Measurements from ENCODE around the gene TTC23L.
"Not testable (repeated sequence)": the region's sequence is repeated elsewhere in the genome, so short reads cannot be mapped to it uniquely, and the experiment has no call there.

Gene TTC23L

DNA sequence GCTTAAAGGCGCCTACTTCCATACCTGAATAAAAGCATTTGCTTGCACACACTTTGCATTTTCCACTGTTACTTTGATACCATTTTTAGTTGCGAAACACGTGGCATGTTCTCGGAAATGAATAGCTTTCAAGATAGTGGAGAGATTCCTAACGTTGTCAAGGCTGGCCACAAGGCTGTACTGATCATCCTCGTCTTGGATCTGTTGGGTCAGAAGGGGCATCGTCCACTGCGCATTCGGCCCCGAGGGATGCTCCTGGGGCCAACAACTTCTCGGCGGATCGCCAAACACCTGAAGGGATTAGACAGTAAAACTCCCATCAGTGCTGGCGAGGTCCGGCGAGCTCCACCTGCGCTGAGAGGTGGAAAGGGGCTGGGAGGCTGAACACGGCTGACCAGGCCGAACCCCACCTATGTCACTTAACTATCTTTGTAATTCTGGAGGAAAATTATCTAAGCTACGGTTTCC is 75.7 kb downstream of the TTC23L start:
- peaks cover 20% of the 10 kb centered on the region for H3K36me3 Mint-ChIP-seq

DNA sequence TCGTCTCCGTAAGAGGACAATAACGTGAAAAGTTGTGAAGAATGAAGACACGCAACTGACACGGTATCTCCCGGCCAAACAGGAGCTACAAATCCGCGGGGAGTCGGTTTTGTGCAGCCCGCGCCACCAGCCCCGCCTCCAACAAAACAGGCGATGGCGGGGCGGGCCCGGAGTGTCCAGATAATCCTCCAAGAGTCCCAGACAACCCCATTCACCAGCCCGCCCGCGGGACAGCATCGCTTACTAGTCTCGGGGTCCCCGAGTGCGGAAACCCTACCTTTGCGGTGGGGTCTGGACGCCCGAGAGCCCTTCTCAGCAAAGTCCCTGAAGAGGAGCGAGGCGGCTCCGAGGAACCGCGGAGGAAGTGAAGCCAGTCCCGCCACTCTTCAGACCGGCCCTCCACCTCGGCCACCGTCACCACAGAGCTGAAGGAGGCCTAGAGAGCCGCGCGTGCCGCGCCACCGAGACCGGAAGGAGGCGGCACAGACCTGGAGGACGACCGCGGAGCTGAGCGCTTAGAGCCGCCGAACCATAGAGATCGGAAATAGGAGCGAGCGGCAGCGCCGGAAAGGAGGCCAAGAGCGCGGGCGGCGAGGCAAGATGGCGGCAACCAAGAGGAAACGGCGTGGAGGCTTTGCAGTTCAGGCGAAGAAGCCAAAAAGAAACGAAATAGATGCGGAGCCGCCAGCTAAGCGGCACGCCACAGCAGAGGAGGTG is 76.3 kb downstream of the TTC23L start, which contains the start of the genes BRIX1 and RAD1:
Gene BRIX1 (plus strand): TSS at position 573 of the 717 bp plus-strand sequence. CDS start 28 bp downstream, at position 601.
Gene RAD1 (minus strand): TSS at position 366 of the 717 bp plus-strand sequence. CDS start 612 bp downstream, outside the sequence.
- H3K9me3 Mint-ChIP-seq (ENCODE audit: low read depth), result no peaks in the 10 kb centered on the region
- H3K27ac Mint-ChIP-seq, result peak within 1 kb of the TSS; percentile 23
- peaks cover 19% of the 10 kb centered on the region for H3K36me3 Mint-ChIP-seq

More for the DNA sequence above, 75.7 kb downstream of the TTC23L start:
- Mint-ChIP-seq H3K27me3 (no peaks in the 10 kb centered on the region), H3K4me1 (ENCODE audit: low read depth) (peaks cover 33% of the 10 kb centered on the region), H3K9me3 (ENCODE audit: low read depth) (no peaks in the 10 kb centered on the region), H3K27ac (no peak overlapping the region), H3K4me3 (no peak overlapping the region)

DNA sequence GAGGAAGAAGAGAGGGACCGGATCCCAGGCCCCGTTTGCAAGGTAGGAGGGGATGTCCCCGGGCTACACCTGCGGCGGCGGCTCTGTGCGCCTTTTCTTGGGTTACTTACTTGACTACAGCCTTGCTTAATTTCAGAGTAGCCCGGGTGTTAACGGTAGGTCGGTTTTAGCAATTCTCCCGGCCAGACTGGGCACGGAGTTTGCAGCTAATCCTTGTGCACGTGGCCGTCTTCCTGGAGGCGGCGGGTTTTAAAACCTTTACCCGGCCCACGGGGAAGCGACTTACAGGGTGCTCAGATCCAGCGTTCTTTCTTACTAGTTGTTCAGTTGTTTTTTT is 76.9 kb downstream of the TTC23L start:
- no peaks in the 10 kb centered on the region for H3K27me3 Mint-ChIP-seq
- H3K36me3 Mint-ChIP-seq, result peaks cover 19% of the 10 kb centered on the region
- H3K9me3 Mint-ChIP-seq (ENCODE audit: low read depth), result no peaks in the 10 kb centered on the region
- H3K4me1 Mint-ChIP-seq (ENCODE audit: low read depth), result peaks cover 34% of the 10 kb centered on the region
- no peak overlapping the region for H3K27ac Mint-ChIP-seq
- no peak overlapping the region for H3K4me3 Mint-ChIP-seq

More for the DNA sequence above, 76.3 kb downstream of the TTC23L start, which contains the start of the genes BRIX1 and RAD1:
- H3K4me1 Mint-ChIP-seq (ENCODE audit: low read depth), result peaks cover 34% of the 10 kb centered on the region
- no peak within 1 kb of the TSS for H3K4me3 Mint-ChIP-seq
- no peaks in the 10 kb centered on the region for H3K27me3 Mint-ChIP-seq

DNA sequence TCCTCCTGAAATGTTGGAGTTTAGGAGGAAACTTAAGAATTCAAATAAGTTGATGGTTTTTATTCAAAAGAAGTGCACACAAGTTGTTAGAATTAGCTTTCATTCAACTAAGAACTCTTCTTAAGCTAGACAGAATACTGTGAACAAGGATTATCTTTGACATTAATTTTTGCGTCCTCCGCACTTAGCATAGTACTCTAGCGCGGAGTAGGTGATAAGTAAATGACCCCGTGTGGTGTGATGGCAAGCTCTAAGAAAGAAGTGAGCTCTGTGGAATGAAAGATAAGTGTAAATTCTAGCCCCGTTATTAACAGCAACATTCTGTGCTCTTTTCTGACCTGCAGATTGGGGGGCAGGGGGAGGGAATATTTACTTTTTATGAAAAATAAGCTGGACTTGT is 77.6 kb downstream of the TTC23L start:
- Mint-ChIP-seq H3K9me3 (ENCODE audit: low read depth) (no peaks in the 10 kb centered on the region), H3K4me1 (ENCODE audit: low read depth) (peaks cover 36% of the 10 kb centered on the region), H3K27me3 (no peaks in the 10 kb centered on the region), H3K27ac (no peak overlapping the region), H3K36me3 (peaks cover 17% of the 10 kb centered on the region), H3K4me3 (no peak overlapping the region)

DNA sequence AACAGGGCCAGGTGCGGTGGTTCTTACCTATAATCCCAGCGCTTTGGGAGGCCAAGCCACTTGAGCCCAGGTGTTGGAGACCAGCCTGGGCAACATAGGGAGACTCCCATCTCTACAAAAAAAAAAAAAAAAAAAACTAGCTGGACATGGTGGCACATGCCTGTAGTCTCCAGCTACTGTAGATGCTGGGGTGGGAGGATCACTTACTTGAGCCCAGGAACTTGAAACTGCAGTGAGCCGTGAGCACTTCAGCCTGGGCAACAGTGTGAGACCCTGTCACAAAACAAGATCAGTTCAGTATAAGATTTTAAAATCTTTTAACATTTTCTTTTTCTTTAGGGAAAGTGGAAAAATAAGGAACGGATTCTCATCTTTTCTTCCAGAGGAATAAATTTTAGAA is 79.1 kb downstream of the TTC23L start:
- no peaks in the 10 kb centered on the region for H3K9me3 Mint-ChIP-seq (ENCODE audit: low read depth)
- no peaks in the 10 kb centered on the region for H3K27me3 Mint-ChIP-seq
- no peak overlapping the region for H3K4me3 Mint-ChIP-seq
- no peak overlapping the region for H3K27ac Mint-ChIP-seq
- peaks cover 12% of the 10 kb centered on the region for H3K36me3 Mint-ChIP-seq
- H3K4me1 Mint-ChIP-seq (ENCODE audit: low read depth), result peaks cover 39% of the 10 kb centered on the region

DNA sequence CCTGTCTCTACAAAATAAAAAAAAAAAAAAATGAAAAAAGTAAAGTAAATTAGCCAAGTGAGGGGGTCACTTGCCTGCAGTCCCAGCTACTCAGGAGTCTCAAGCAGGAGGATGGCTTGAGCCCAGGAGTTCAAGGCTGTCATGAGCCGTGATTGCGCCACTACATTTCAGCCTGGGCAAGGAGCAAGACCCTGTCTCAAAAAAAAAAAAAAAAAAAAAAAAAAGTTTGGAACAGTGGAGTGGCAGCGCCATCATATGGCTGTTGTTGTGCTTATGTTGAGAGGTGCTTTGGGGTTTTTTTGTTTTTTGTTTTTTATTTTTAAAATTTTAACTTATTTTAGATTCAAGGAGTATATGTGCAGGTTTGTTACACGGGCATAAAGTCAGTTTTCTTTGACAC is 80.1 kb downstream of the TTC23L start:
- Mint-ChIP-seq H3K27me3 (no peaks in the 10 kb centered on the region), H3K36me3 (peaks cover 18% of the 10 kb centered on the region), H3K27ac (no peak overlapping the region), H3K4me1 (ENCODE audit: low read depth) (peaks cover 40% of the 10 kb centered on the region), H3K9me3 (ENCODE audit: low read depth) (no peaks in the 10 kb centered on the region), H3K4me3 (no peak overlapping the region)

DNA sequence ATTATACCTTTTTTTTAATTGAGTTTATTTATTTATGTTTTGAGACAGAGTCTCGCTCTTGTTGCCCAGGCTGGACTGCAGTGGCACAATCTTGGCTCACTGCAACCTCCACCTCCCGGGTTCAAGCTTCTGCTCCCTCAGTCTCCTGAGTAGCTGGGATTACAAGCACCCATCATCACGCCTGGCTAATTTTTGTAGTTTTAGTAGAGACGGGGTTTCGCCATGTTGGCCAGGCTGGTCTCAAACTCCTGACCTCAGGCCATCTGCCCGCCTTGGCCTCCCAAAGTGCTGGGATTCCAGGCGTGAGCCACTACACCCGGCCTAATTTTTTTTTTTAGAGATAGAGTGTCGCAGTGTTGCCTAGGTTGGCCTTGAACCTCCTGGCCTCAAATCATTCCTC is 84.3 kb downstream of the TTC23L start:
- Mint-ChIP-seq H3K4me3 (peak overlapping the region; percentile 62), H3K36me3 (peaks cover 15% of the 10 kb centered on the region), H3K27ac (peak overlapping the region; percentile 91), H3K4me1 (ENCODE audit: low read depth) (peaks cover 31% of the 10 kb centered on the region)
- H3K9me3 Mint-ChIP-seq (ENCODE audit: low read depth); H3K27me3 Mint-ChIP-seq: not testable (repeated sequence)

DNA sequence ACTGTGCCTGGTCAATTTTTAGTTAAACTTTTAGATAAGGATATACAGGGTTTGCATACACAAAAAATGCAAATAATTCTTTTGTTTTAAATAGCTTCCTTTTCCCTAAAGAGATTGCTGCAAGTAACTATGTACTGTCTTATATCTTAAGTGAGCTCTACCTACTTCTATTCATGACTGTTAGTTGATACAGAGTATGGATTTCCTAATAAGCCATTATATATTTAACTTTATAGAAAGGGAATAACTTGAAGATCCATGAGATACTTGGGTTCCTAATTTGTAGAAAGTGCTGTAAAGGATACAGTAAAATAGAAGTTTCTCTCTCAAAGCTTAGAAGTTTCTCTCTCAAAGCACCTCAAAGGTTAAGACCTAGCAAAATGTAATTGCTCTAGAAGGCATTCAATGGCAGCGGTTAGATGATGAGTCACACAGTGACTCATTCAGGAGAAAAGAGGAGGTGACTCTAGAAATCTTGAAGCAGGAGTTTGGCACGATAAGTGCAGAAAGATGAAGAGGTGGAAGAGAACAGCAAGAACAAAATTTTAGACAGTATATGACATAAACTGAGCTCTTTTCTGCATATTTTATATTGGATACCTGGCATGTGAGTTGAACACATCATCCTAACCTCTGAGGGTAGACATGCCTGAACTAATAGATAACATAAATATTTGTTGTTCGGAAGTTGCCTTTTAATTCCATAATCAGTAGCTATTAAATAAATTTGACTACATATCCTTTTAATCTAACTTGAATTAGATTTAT is 84.9 kb downstream of the TTC23L start:
- H3K27me3 Mint-ChIP-seq, result no peaks in the 10 kb centered on the region
- no peaks in the 10 kb centered on the region for H3K9me3 Mint-ChIP-seq (ENCODE audit: low read depth)
- peak overlapping the region; percentile 62 for H3K4me3 Mint-ChIP-seq
- H3K27ac Mint-ChIP-seq, result peak overlapping the region; percentile 91
- H3K4me1 Mint-ChIP-seq (ENCODE audit: low read depth), result peaks cover 31% of the 10 kb centered on the region
- H3K36me3 Mint-ChIP-seq, result peaks cover 15% of the 10 kb centered on the region

DNA sequence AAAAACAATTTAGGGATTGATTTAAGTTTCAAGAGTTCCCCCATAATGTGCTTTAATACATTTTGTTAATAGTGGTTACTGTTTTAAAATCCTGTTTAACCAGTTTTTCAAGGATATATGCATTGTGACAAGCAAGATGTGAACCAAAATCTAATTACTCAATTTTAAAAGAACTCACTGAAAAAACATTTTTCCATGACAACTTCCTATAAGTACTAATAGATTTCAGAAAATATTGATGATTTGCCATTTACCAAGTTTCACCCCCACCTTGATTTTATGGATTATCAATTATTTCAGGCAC is 85.5 kb downstream of the TTC23L start:
- Mint-ChIP-seq H3K9me3 (ENCODE audit: low read depth) (no peaks in the 10 kb centered on the region), H3K27ac (peak overlapping the region; percentile 91), H3K4me1 (ENCODE audit: low read depth) (peaks cover 35% of the 10 kb centered on the region), H3K36me3 (peaks cover 15% of the 10 kb centered on the region), H3K4me3 (peak overlapping the region; percentile 61), H3K27me3 (no peaks in the 10 kb centered on the region)

DNA sequence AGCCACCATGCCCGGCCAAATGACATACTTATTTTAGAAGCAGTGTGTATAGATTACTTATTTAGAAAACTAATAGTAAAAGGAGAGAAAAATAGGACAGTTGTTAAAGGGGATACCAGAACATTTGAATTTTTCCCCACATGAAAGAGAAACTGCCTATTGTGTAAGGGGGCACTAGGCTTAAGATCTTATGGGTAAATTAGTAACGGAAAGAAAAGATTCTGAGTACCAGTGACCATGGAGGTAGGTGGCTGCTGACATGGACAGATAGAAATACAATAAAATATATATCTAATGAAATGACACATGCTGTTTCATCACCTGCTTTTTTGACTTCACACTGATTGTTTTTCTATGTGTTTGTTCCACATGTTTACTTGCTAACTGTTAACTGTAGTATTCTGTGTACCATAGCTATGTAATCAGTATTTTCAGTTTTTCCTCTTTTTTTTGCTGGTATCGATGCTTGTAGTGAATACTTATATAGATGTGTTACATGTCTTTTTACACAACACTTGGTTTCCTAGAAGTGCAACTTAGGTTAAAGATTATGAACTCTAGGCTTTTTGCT is 87.4 kb downstream of the TTC23L start:
- H3K4me3 Mint-ChIP-seq, result no peak overlapping the region
- H3K27ac Mint-ChIP-seq, result peak overlapping the region; percentile 58

DNA sequence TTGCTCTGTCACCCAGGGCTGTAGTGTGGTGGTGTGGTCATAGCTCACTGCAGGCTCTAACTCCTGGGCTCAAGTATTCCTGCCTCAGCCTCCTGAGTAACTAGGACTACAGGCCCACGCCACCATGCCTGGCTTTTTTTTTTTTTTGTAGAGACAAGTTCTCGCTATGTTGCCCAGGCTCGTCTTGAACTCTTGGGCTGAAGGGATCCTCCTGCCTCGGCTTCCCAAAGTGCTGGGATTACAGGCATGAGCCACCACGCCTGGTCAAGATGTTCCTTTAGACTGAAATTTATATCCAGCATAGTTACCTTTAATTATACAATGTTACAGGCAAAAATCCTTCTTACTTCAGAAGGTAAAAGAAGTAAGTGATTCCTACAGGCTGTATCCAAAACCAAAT is 88.8 kb downstream of the TTC23L start:
- Mint-ChIP-seq H3K36me3 (peaks cover 11% of the 10 kb centered on the region), H3K9me3 (ENCODE audit: low read depth) (no peaks in the 10 kb centered on the region), H3K4me1 (ENCODE audit: low read depth) (peaks cover 48% of the 10 kb centered on the region), H3K4me3 (no peak overlapping the region), H3K27me3 (no peaks in the 10 kb centered on the region), H3K27ac (peak overlapping the region; percentile 22)

More for the DNA sequence above, 87.4 kb downstream of the TTC23L start:
- H3K9me3 Mint-ChIP-seq (ENCODE audit: low read depth), result no peaks in the 10 kb centered on the region
- peaks cover 13% of the 10 kb centered on the region for H3K36me3 Mint-ChIP-seq
- H3K4me1 Mint-ChIP-seq (ENCODE audit: low read depth), result peaks cover 43% of the 10 kb centered on the region
- no peaks in the 10 kb centered on the region for H3K27me3 Mint-ChIP-seq

DNA sequence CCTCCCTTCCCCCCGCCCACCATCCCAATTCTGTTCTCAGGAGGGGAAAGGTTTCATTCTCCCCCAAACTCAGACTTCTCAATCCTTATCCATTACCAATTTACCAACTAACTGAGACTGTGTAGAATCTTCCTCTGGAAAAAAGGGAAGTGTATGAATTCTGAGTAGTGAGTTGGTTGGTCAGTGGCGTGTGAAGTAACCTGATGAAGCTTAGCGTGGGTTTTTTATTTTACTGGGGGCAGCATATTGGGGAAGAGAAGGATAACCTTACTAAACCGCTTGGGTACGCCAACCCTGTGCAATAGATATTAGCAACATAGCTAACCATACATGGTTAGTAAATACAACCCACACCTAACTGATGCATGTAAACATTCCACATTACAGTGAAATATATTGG is 89.3 kb downstream of the TTC23L start:
- peaks cover 44% of the 10 kb centered on the region for H3K4me1 Mint-ChIP-seq (ENCODE audit: low read depth)
- H3K27me3 Mint-ChIP-seq, result no peaks in the 10 kb centered on the region
- peaks cover 11% of the 10 kb centered on the region for H3K36me3 Mint-ChIP-seq
- no peaks in the 10 kb centered on the region for H3K9me3 Mint-ChIP-seq (ENCODE audit: low read depth)
- no peak overlapping the region for H3K27ac Mint-ChIP-seq
- H3K4me3 Mint-ChIP-seq, result peak overlapping the region; percentile 87

DNA sequence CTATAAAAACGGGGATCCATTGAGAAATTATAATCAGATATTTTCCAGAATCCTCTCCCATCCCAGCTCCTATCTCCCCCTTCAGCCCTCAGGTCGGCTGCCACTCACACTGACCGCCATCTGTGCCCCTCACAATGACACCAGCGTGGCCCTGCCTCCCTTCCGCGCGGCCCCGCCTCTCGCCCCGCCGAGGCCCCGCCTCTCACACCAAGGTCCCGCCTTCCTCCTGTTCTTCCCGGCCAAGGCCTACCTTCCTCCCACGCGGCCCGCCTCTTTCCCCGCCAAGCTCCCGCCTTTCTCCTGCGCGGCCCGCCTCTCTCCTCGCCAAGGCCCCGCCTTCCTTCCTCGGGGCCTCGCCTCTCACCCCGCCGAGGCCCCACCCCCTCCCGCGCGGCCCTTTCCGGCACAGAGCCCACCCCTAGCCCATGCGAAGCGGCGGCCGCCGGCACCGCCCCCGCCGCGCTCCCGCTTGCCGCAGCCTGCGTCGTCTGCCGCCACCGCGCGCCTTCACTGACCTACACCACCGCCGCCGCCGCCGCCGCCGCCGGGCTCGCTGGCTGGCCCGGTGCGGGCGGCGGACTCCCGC is 90.3 kb downstream of the TTC23L start, which contains the start of gene DNAJC21:
Gene DNAJC21 (plus strand): TSS at position 426 of the 586 bp plus-strand sequence. CDS start 261 bp downstream, outside the sequence.
- H3K4me1 Mint-ChIP-seq (ENCODE audit: low read depth), result peaks cover 42% of the 10 kb centered on the region
- H3K27ac Mint-ChIP-seq, result peak within 1 kb of the TSS; percentile 91
- peak within 1 kb of the TSS; percentile 97 for H3K4me3 Mint-ChIP-seq
- no peaks in the 10 kb centered on the region for H3K9me3 Mint-ChIP-seq (ENCODE audit: low read depth)
- peaks cover 8% of the 10 kb centered on the region for H3K36me3 Mint-ChIP-seq
- no peaks in the 10 kb centered on the region for H3K27me3 Mint-ChIP-seq

DNA sequence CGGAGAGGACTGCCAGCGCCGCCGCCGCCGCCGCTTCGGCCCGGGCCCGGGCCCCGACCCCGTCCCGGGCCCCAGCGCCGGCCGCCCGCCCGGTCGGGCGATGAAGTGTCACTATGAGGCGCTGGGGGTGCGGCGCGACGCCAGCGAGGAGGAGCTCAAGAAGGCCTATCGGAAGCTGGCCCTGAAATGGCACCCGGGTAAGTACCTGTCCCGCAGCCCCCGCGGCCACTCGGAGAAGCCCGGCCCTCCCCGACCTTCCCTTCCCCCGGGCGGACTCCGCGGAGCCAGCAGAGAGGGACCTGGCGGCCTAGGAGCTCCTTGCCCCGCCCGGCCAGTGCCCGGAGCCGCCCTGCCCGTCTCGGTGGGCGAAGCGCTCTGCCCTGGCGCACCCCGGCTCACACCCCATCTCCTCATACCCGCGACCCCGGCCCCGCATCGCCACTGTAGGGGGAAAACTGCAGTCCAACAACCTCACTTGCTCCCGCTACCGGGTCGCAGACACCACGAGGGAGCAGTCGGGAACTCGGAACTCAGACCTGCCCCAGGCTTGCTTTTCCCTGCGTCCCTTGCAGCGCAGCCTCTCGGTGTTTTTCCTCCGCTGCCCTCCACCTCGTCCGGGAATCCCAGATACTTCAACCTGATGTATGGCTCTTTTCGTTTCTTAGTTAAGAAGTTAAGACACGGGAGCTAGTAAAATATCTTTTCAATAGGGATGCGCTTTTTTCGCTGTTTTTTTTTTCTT is 90.9 kb downstream of the TTC23L start:
- peaks cover 8% of the 10 kb centered on the region for H3K36me3 Mint-ChIP-seq
- no peaks in the 10 kb centered on the region for H3K27me3 Mint-ChIP-seq
- peak overlapping the region; percentile 91 for H3K27ac Mint-ChIP-seq
- H3K4me1 Mint-ChIP-seq (ENCODE audit: low read depth), result peaks cover 44% of the 10 kb centered on the region
- no peaks in the 10 kb centered on the region for H3K9me3 Mint-ChIP-seq (ENCODE audit: low read depth)
- H3K4me3 Mint-ChIP-seq, result peak overlapping the region; percentile 97

All from activated naive CD8-positive, alpha-beta T cell (primary cell).